GM21528 (cell line): ENCODE measurements around the gene ARHGAP30.
"Not testable (repeated sequence)": the region's sequence is repeated elsewhere in the genome, so short reads cannot be mapped to it uniquely, and the experiment has no call there.

Experiments
- ATAC-seq: cut with Tn5 transposase; IDR thresholded peaks from one replicate; pipeline ENCODE4 v1.9.1; 2021; ENCODE audit warnings: mild to moderate bottlenecking, moderate library complexity; ENCODE audit not compliant: unreplicated experiment, low FRiP score

The ARHGAP30 gene

DNA sequence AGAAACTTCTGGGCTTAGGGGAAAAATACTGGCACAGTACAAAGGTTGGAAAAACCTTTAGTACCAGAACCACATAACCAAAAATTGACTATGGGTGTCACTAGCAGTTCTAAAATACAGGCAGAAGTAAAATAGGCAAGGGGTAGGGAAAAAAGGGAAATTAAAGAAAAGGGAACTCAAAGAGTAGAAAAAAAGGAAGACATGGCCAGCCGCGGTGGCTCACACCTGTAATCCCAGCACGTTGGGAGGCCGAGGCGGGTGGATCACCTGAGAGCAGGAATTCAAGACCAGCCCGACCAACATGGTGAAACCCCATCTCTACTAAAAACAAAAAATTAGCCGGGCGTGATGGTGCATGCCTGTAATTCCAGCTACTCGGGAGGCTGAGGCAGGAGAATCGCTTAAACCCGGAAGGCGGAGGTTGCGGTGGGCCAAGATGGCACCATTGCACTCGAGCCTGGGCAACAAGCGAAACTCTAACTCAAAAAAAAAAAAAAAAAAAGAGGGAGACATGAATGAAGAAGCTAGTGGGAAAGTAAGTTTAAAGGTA is 50.5 kb downstream of the ARHGAP30 start:
- ATAC-seq: not testable (repeated sequence)

DNA sequence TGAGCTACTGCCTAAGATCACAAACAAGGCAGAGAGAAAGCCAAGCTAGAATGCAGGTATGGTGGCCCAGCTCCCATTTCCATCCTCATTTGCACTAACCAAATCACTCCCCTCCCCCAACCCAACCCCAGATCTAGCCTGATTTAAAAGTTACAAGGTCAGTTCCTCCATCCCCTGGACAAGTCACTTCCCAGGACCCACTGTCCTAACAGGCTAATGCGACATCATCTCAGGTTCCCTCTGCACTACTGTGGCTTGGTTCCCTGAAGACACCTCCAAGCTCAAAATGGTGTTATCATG is 51.1 kb downstream of the ARHGAP30 start:
- no peak for ATAC-seq

GRCh38 chr1:161017756-161018630 is 51.7 kb downstream of the ARHGAP30 start:
- no peak for ATAC-seq

- ATAC-seq: not testable (repeated sequence)
These were observed 52.5 kb downstream of the ARHGAP30 start for GRCh38 chr1:161017181-161017580.

GRCh38 chr1:161016683-161017082 is 53.0 kb downstream of the ARHGAP30 start:
- not testable (repeated sequence) for ATAC-seq

GRCh38 chr1:161013488-161014230 is 56.0 kb downstream of the ARHGAP30 start:
- ATAC-seq: peak; percentile 89

- peak; percentile 6 for ATAC-seq
These were observed 56.6 kb downstream of the ARHGAP30 start for GRCh38 chr1:161013131-161013487.

DNA sequence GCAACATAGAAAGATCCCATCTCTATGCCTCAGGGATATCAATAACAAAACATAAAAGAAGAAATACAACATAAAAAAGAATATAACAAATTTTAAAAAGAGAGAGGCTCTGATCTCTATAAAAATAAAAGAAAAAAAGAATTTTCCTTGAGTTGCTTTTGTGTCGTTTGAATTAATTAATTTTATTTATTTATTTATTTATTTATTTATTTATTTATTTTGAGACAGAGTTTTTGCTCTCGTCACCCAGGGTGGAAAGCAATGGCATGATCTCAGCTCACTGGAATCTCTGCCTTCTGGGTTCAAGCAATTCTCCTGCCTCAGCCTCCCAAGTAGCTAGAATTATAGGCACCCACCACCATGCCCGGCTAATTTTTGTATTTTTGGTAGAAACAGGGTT is 57.3 kb downstream of the ARHGAP30 start:
- no peak for ATAC-seq

DNA sequence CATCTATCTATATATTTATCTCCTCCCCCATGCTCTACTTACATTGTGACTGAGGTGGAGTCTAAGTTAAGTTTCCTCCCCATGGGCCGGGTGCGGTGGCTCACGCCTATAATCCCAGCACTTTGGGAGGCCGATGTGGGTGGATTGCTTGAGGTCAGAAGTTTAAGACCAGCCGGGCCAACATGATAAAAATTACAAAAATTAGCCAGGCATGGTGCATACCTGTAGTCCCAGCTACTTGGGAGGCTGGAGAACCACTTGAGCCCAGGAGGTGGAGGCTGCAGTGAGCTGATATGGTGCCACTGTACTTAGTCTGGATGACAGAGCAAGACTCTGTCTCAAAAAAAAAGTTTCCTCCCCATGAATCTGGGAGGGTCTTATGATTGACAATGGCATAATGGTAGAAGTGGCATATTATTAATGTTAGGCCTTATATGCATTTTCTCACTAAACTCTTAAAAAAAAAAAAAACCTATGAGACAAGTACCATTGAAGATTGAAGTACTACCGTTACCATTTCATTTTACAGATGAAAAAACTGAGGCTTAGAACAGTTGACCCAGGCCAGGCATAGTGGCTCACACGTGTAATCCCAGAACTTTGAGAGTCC is 60.0 kb downstream of the ARHGAP30 start:
- no peak for ATAC-seq

- ATAC-seq: no peak
These were observed 60.7 kb downstream of the ARHGAP30 start for GRCh38 chr1:161008869-161009510.

- ATAC-seq: no peak
These were observed 62.3 kb downstream of the ARHGAP30 start for GRCh38 chr1:161007369-161007768.

GRCh38 chr1:161006563-161006962 is 63.1 kb downstream of the ARHGAP30 start:
- ATAC-seq: no peak

- ATAC-seq: no peak
These were observed 68.2 kb downstream of the ARHGAP30 start for GRCh38 chr1:161001525-161001924.

DNA sequence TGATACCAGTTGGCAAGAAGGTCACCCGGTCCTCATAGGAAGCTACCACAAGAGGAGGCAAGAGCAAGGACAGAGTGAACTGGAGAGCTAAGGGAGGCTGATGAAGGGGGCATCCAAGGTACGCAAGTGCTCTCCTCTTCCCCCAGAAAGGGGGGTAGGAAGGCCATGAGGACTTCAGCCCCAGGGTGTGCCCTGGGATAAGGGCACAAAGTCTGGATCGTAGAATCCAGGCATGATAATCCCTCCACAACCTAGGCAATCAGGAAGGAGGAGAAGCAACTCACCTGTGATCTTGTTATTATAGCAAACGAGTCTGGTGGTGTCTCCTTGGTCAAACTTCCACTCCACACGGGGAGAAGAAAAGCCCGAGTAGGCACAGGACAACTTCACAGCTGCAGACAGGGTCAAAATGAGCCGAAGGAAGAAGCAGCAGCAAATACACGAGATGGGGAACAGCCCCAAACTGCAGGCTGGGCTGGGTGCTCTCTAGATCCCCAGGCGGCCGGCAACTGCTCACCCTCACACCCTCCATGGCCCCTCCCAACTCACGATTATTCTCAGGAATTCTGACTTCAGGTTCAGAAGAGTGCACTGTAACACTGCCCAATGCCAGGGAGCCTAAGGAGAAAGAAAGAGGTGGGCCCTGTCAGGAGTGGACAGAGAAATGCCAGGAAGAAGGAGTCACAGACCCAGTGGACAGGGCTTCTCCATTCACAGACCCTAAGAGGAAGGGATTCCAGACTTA is 68.8 kb downstream of the ARHGAP30 start:
- ATAC-seq: no peak

- no peak for ATAC-seq
These were observed 70.3 kb downstream of the ARHGAP30 start for GRCh38 chr1:160999376-160999775.

DNA sequence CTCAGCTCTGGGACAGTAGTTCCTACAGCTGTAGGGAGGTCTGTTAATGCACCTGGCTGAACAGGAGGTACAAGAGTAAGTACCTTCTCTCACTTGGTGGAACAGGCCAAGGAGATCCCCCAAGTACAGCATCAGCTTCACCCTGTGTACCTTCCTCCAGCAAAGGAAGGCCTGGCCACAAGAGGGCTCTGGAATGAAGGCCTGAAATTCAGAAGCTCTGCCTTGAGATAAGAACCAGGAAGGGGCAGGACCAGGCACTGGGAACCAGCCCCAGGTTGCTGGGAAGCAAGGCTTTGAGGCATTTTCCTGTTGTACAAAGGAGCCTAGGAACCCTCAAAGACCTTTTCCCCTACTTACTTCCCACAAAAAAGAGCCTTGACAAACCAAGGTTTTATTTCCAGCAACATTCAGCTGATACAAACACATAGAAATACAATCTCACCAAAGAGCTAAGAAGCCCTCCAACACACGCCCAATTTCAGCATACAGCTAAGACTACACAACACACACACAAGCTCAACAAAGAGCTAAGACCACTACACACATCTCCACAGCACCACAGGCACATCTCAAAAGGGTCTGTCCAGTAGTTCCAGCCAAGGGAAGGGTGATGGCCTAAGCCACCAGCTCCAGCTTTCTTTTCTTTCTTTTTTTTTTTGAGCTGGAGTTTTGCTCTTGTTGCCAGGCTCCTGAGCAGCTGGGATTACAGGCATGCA is 72.2 kb downstream of the ARHGAP30 start:
- no peak for ATAC-seq
